ENCODE measurements around the gene PMS1.

The PMS1 gene

GRCh38 chr2:189799030-189799331 is 14.7 kb downstream of the PMS1 start:
- H4K20me1 ChIP-seq (ENCODE audit: insufficient read depth, low read length) = peaks cover 5% of the 10 kb centered on the region; the same call in 1 of the 2 replicates
- H3K36me3 ChIP-seq (replicated peaks; ENCODE audit: low read depth, low read length) = peaks cover 38% of the 10 kb centered on the region
- H3K4me2 ChIP-seq (ENCODE audit: low read length) = no peak overlapping the region
- H3K27ac ChIP-seq (ENCODE audit: low read length) = no peak overlapping the region
- H3K9ac ChIP-seq (ENCODE audit: low read length) = no peak overlapping the region
- no peaks in the 10 kb centered on the region for H3K27me3 ChIP-seq (ENCODE audit: low read depth, low read length)
- peaks cover 3% of the 10 kb centered on the region for H3K4me1 ChIP-seq (ENCODE audit: low read length)
- TF ChIP-seq CTCF (IDR thresholded peaks at IDR 0.05; ENCODE audit: low read depth, low read length) = no peak
- no peak for TF ChIP-seq EZH2phosphoT487 (IDR thresholded peaks at IDR 0.05; ENCODE audit: low read depth)
- no peaks in the 10 kb centered on the region for H3K9me3 ChIP-seq (ENCODE audit: insufficient read depth, low read length)
- H3K4me3 ChIP-seq (ENCODE audit: low read length) = no peak overlapping the region
- no peak overlapping the region for H2AFZ ChIP-seq (ENCODE audit: low read depth, low read length)
- H3K79me2 ChIP-seq (ENCODE audit: low read length) = peaks cover 13% of the 10 kb centered on the region; the same call in 1 of the 2 replicates

- no peak overlapping the region for H3K4me2 ChIP-seq (ENCODE audit: low read length)
- H2AFZ ChIP-seq (ENCODE audit: low read depth, low read length) = no peak overlapping the region
- no peaks in the 10 kb centered on the region for H3K27me3 ChIP-seq (ENCODE audit: low read depth, low read length)
- peaks cover 3% of the 10 kb centered on the region for H3K4me1 ChIP-seq (ENCODE audit: low read length)
- H3K9ac ChIP-seq (ENCODE audit: low read length) = no peak overlapping the region
- peaks cover 13% of the 10 kb centered on the region; the same call in 1 of the 2 replicates for H3K79me2 ChIP-seq (ENCODE audit: low read length)
- peaks cover 38% of the 10 kb centered on the region for H3K36me3 ChIP-seq (replicated peaks; ENCODE audit: low read depth, low read length)
- H4K20me1 ChIP-seq (ENCODE audit: insufficient read depth, low read length) = peaks cover 5% of the 10 kb centered on the region; the same call in 1 of the 2 replicates
- TF ChIP-seq CTCF (IDR thresholded peaks at IDR 0.05; ENCODE audit: low read depth, low read length) (no peak), EZH2phosphoT487 (IDR thresholded peaks at IDR 0.05; ENCODE audit: low read depth) (no peak)
- H3K27ac ChIP-seq (ENCODE audit: low read length) = no peak overlapping the region
- no peak overlapping the region for H3K4me3 ChIP-seq (ENCODE audit: low read length)
- H3K9me3 ChIP-seq (ENCODE audit: insufficient read depth, low read length) = no peaks in the 10 kb centered on the region
Measured at GRCh38 chr2:189799531-189799930, 15.3 kb downstream of the PMS1 start.

GRCh38 chr2:189802396-189802912 is 18.2 kb downstream of the PMS1 start:
- Histone ChIP-seq H3K4me1 (ENCODE audit: low read length) (peaks cover 3% of the 10 kb centered on the region), H3K27me3 (ENCODE audit: low read depth, low read length) (no peaks in the 10 kb centered on the region), H3K4me3 (ENCODE audit: low read length) (no peak overlapping the region), H3K27ac (ENCODE audit: low read length) (no peak overlapping the region), H3K36me3 (replicated peaks; ENCODE audit: low read depth, low read length) (peaks cover 32% of the 10 kb centered on the region), H4K20me1 (ENCODE audit: insufficient read depth, low read length) (peaks cover 5% of the 10 kb centered on the region; the same call in 1 of the 2 replicates), H2AFZ (ENCODE audit: low read depth, low read length) (no peak overlapping the region), H3K4me2 (ENCODE audit: low read length) (no peak overlapping the region), H3K79me2 (ENCODE audit: low read length) (peaks cover 13% of the 10 kb centered on the region; the same call in 1 of the 2 replicates), H3K9me3 (ENCODE audit: insufficient read depth, low read length) (no peaks in the 10 kb centered on the region), H3K9ac (ENCODE audit: low read length) (no peak overlapping the region)
- TF ChIP-seq CTCF (IDR thresholded peaks at IDR 0.05; ENCODE audit: low read depth, low read length) (no peak), EZH2phosphoT487 (IDR thresholded peaks at IDR 0.05; ENCODE audit: low read depth) (no peak)

GRCh38 chr2:189803431-189803830 is 19.2 kb downstream of the PMS1 start:
- H3K36me3 ChIP-seq (replicated peaks; ENCODE audit: low read depth, low read length) = peaks cover 36% of the 10 kb centered on the region
- H3K79me2 ChIP-seq (ENCODE audit: low read length) = peaks cover 8% of the 10 kb centered on the region; the same call in 1 of the 2 replicates
- TF ChIP-seq CTCF (IDR thresholded peaks at IDR 0.05; ENCODE audit: low read depth, low read length) = no peak
- TF ChIP-seq EZH2phosphoT487 (IDR thresholded peaks at IDR 0.05; ENCODE audit: low read depth) = no peak
- no peak overlapping the region for H3K4me2 ChIP-seq (ENCODE audit: low read length)
- H2AFZ ChIP-seq (ENCODE audit: low read depth, low read length) = no peak overlapping the region
- no peaks in the 10 kb centered on the region for H3K9me3 ChIP-seq (ENCODE audit: insufficient read depth, low read length)
- no peak overlapping the region for H3K9ac ChIP-seq (ENCODE audit: low read length)
- peaks cover 1% of the 10 kb centered on the region; the same call in 1 of the 2 replicates for H4K20me1 ChIP-seq (ENCODE audit: insufficient read depth, low read length)
- no peaks in the 10 kb centered on the region for H3K27me3 ChIP-seq (ENCODE audit: low read depth, low read length)
- no peak overlapping the region for H3K4me3 ChIP-seq (ENCODE audit: low read length)
- H3K27ac ChIP-seq (ENCODE audit: low read length) = no peak overlapping the region
- peaks cover 3% of the 10 kb centered on the region for H3K4me1 ChIP-seq (ENCODE audit: low read length)

Data from OCI-LY3 (cell line).